ENCODE measurements around the gene PRR15L. TPM values are rescaled to one million over a fixed set of nuclear protein-coding genes. Genes with fewer than 3 reads are reported as not detected.

PRR15L gene
- total RNA-seq, 6 experiments from 2014 or later, result not detected

- TF ChIP-seq CTCF (IDR thresholded peaks at IDR 0.05), result no peak
- H3K4me1 Mint-ChIP-seq (ENCODE audit: low read depth), result peaks cover 60% of the 10 kb centered on the region
- H3K36me3 Mint-ChIP-seq (ENCODE audit: low read depth), result peaks cover 4% of the 10 kb centered on the region
- H3K27ac Mint-ChIP-seq, result peak overlapping the region; percentile 54; the same call in 1 of the 2 replicates
- no peak overlapping the region for H3K4me3 Mint-ChIP-seq
- peaks cover 5% of the 10 kb centered on the region; the same call in 1 of the 2 replicates for H3K27me3 Mint-ChIP-seq (ENCODE audit: insufficient read depth)
- no peak for DNase-seq
- H3K9me3 Mint-ChIP-seq, result 0 out of 2 replicates have a peak, but pooled peaks cover 3% of the 10 kb centered on the region
These were observed 12.6 kb downstream of the PRR15L start for GRCh38 chr17:47945080-47945479.

- peaks cover 4% of the 10 kb centered on the region for H3K36me3 Mint-ChIP-seq (ENCODE audit: low read depth)
- DNase-seq, result no peak
- H3K27ac Mint-ChIP-seq, result peak overlapping the region; percentile 93; the same call in 1 of the 2 replicates
- peaks cover 42% of the 10 kb centered on the region for H3K4me1 Mint-ChIP-seq (ENCODE audit: low read depth)
- H3K27me3 Mint-ChIP-seq (ENCODE audit: insufficient read depth), result peaks cover 5% of the 10 kb centered on the region; the same call in 1 of the 2 replicates
- TF ChIP-seq CTCF (IDR thresholded peaks at IDR 0.05), result no peak
- H3K4me3 Mint-ChIP-seq, result peak overlapping the region; percentile 91
- 0 out of 2 replicates have a peak, but pooled peaks cover 3% of the 10 kb centered on the region for H3K9me3 Mint-ChIP-seq
These were observed 15.1 kb downstream of the PRR15L start for GRCh38 chr17:47942568-47942967.

- H3K27me3 Mint-ChIP-seq (ENCODE audit: insufficient read depth), result peaks cover 5% of the 10 kb centered on the region; the same call in 1 of the 2 replicates
- 0 out of 2 replicates have a peak, but pooled peaks cover 3% of the 10 kb centered on the region for H3K9me3 Mint-ChIP-seq
- no peak for TF ChIP-seq CTCF (IDR thresholded peaks at IDR 0.05)
- DNase-seq, result no peak
- peaks cover 4% of the 10 kb centered on the region for H3K36me3 Mint-ChIP-seq (ENCODE audit: low read depth)
- peaks cover 41% of the 10 kb centered on the region for H3K4me1 Mint-ChIP-seq (ENCODE audit: low read depth)
- peak overlapping the region; percentile 91 for H3K4me3 Mint-ChIP-seq
- peak overlapping the region; percentile 93 for H3K27ac Mint-ChIP-seq
These were observed 15.6 kb downstream of the PRR15L start for GRCh38 chr17:47942096-47942510.

- H3K27me3 Mint-ChIP-seq (ENCODE audit: insufficient read depth), result peaks cover 5% of the 10 kb centered on the region
- H3K9me3 Mint-ChIP-seq, result 0 out of 2 replicates have a peak, but pooled peaks cover 3% of the 10 kb centered on the region
- H3K27ac Mint-ChIP-seq, result peak within 1 kb of the TSS; percentile 93
- peak; percentile 99 for DNase-seq
- H3K4me3 Mint-ChIP-seq, result peak within 1 kb of the TSS; percentile 91
- H3K36me3 Mint-ChIP-seq (ENCODE audit: low read depth), result peaks cover 4% of the 10 kb centered on the region
- TF ChIP-seq CTCF (IDR thresholded peaks at IDR 0.05), result no peak; the same call in 1 of the 2 replicates
- H3K4me1 Mint-ChIP-seq (ENCODE audit: low read depth), result peaks cover 43% of the 10 kb centered on the region
These were observed 16.2 kb downstream of the PRR15L start, which contains the start of gene PNPO for GRCh38 chr17:47941246-47942095. Gene PNPO (plus strand): TSS chr17:47941571. CDS start chr17:47941676, 105 bp downstream.

GRCh38 chr17:47937941-47938340, 19.7 kb downstream of the PRR15L start:
- Mint-ChIP-seq H3K4me3 (no peak overlapping the region), H3K4me1 (ENCODE audit: low read depth) (peaks cover 51% of the 10 kb centered on the region), H3K27me3 (ENCODE audit: insufficient read depth) (peaks cover 5% of the 10 kb centered on the region), H3K9me3 (0 out of 2 replicates have a peak, but pooled peaks cover 3% of the 10 kb centered on the region), H3K27ac (no peak overlapping the region), H3K36me3 (ENCODE audit: low read depth) (peaks cover 10% of the 10 kb centered on the region)
- DNase-seq, result no peak
- TF ChIP-seq CTCF (IDR thresholded peaks at IDR 0.05), result no peak

Data from HFFc6 (cell line).